HL-60/S4 treated with phorbol 12-myristate 13-acetate at 8.2 ng/mL for 4 days and 3 days (cell line): Measurements from ENCODE around the gene UBTF.

Experiments used
- in situ Hi-C: fragments of 300-500 bp; cut with MboI; formaldehyde crosslinking; loops from 2 replicates; pipeline ENCODE4 v1.15.0; 2022; ENCODE audit warnings: low sequenced_read_pairs

Gene UBTF

DNA sequence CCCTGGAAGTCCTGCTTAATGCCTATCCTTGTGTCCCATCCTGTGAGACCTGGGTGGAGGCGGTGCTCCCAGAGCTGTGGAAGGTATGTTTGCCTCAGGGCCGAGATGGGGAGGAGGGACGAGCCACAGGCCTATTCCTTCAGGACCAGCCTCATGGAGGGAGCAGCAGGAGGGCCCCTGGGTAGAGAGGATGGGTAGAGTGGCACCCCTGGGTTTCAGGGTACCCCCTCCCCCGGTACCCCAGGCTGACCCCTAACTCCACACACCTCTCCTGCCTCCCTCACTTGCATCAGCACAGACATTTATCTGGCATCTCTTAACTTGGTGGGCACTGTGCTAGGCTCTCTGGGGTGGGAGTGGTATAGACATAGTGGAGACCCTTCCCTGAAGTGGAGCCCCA, 41.8 kb downstream of the UBTF start:
- in situ Hi-C loops = no loop called here

DNA sequence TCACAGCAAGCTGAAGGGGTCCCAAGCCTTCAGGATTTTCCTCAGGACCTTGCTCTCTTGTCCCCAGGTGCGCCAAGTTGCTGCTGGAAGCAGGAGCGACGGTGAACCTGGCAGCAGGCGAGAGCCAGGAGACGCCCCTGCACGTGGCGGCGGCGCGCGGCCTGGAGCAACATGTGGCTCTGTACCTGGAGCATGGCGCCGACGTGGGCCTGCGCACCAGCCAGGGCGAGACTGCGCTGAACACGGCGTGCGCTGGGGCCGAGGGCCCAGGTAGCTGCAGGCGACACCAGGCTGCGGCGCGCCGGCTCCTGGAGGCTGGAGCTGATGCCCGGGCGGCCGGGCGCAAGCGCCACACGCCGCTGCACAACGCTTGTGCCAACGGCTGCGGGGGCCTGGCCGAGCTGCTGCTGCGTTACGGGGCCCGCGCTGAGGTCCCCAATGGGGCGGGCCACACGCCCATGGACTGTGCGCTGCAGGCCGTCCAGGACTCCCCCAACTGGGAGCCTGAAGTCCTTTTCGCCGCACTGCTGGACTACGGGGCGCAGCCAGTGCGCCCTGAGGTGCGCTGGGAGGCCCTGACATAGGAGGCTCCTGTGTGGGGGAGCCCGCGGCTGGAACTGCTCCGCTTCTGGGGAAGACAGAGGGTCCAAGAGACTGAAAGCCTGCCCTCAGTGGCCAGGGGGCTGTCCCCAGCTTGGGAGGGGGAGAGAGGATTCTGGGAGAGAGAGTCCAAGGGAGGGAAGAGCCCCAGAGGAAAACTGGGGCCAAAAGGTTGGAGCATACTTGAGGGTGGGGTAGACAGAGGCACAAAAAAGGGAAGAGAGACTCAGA, 42.6 kb downstream of the UBTF start:
- in situ Hi-C loops = no loop called here

DNA sequence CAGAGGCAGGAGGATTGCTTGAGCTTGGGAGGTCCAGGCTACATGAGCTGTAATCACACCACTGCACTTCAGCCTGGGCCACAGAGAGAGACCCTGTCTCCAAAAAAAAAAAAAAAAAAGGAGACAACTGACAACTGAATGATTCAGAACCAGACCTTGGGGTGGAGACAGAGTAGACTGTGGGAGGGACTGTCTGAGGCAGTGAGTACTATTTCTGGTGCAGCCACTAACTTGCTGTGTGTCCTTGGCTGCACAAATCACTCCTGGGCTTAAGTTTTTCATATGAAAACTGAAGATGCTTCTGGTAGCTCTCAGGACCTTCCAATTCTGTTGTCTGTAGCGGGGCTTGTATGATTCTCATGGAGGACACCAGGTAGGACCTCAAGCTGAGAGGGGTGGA, 43.2 kb downstream of the UBTF start:
- in situ Hi-C loops = no loop called here

DNA sequence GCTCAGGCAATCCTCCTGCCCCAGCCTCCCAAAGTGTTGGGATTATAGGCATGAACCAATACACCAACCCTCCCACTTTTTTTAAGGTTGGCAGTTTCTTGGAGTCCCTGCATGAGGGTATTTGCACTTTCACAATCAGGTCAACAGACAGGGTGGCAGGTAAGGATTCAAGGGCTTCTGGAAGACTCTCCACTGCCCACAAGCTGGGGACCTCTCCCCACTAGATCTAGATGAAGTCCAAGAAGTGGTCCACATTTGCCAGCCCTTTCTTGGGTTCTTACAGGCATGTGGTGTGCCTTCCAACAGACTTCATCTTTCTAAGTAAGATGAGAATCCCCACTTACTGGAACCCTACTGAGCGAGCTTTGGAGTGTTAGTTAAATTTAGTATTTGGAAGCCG, 45.0 kb downstream of the UBTF start:
- in situ Hi-C loops = loop anchor here (25.0 kb wide), 1 partner anchor 237 kb away; the partner anchor contains the start of gene PPY

DNA sequence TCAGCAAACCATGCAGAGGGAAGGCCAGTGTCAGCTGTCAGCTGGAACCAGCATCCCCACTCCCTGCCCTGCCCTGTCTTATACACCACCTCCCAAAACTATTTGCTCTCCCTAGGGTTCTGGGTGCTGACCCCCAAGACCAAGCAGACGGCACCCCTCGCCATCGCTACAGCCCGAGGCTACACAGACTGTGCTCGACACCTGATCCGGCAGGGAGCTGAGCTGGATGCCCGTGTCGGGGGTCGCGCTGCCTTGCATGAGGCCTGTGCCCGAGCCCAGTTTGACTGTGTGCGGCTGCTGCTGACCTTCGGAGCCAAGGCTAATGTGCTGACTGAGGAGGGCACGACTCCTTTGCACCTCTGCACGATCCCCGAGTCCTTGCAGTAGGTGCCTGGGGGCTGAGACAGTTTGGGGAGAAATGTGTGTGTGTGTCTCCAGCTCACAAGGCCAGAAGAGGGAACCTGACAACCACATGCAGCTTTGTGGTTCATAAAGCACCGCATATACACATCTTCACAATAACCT, 47.5 kb downstream of the UBTF start:
- in situ Hi-C loops = loop anchor here (25.0 kb wide), 1 partner anchor 235 kb away; the partner anchor contains the start of gene PPY

DNA sequence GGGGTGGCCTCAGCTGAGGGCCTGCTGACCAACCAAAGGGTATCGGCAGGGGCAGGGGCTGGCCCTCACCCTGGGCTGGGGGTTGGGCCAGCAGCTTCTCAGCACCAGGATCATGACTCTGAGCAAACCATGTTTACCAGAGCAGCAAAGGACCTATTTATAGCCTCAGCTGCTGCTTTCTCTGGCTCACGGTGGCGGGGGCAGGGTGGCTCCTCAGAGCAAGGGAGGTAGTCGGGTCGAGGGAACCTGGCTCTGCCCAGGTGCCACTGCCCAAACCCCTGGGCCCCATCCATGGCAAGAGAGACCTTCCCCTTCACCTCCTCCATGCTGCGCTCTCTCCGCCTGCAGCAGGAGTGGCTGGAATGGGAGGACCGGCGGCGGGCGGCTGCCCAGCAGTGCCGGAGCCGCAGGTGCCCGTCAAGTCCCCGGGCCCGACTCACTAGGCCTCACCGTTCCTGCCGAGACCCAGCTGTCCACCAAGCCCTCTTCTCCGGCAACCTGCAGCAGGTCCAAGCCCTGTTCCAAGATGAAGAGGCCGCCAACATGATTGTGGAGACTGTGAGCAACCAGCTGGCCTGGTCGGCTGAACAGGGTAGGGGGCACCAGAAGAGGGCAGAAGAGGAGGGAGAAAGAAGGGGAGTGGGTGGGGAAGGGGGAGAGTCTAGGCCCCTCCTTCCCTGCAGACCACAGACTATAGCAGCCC, 48.8 kb downstream of the UBTF start, which contains the start of gene ASB16:
Gene ASB16, plus strand, starts transcription at position 206 of the 703 bp plus-strand sequence. Its CDS starts 86 bp downstream, at position 292.
- in situ Hi-C loops = loop anchor here (25.0 kb wide), 1 partner anchor 233 kb away; the partner anchor contains the start of gene PPY

DNA sequence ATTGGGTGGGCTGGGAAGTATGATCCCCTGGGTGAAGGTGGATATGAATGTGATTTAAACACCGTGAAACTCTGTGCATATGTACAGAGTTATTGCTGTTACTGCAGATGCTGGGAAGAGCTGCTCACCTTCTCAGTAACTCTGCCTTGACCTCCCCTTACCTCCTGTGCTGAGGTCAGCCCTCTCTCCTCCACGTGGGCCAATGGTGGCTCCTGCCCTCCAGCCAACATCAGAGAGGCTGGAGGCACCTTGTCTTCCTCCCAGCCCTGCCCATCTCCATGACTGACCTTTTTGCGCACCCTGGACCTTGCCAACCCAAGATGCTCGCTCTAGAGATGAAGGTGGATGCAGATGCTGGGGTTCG, 49.4 kb downstream of the UBTF start:
- in situ Hi-C loops = loop anchor here (25.0 kb wide), 1 partner anchor 233 kb away; the partner anchor contains the start of gene PPY

DNA sequence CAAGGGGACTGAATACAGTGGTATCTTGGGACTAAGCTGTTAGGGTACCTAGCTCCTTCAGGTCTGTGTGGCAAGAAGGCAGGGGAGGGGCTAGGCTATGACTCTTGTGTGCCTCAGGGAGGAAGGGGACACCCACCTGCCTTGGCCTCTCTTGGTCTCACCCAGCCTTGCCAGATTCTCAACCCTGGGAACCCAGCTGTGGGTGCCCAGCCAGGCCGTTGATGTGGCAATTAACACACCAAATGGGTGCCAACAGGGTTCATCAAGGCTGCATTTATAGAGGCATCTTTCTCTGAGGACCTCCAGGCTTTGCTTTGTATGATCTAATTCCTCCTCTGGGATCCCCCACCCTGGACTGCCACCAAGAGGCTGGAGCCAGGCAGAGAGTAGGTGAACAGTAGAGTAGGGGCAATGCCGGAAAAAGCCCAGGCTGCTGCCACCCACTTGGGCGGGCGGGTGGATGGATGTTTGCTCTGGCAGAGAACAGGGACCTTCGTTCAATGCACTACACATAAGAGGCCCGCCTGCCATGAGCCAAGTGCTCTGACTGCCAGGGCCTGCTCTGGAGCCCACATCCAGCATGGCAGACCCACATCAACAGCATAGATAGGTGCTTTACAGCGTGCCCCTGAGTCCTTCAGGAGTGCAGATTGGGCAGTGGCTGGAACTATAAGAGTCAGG, 52.2 kb downstream of the UBTF start:
- in situ Hi-C loops = loop anchor here (25.0 kb wide), 1 partner anchor 230 kb away; the partner anchor contains the start of gene PPY

DNA sequence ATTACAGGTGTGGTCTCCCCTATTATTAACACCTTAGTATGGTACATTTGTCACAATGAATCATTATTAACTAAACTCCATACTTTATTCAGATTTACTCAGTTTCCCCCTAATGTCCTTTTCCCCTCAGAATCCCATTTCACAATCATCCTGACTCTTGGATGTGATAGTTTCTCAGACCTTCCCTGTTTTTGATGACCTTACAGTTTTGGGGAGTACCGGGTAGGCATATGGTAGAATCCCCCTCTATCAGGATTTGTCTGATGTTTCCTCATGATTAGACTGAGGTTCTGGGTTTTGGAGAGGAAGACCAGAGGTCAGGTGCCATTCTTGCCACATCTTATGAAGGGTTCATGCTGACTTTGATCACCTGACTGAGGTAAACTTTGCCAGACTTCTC, 55.0 kb downstream of the UBTF start:
- in situ Hi-C loops = loop anchor here (25.0 kb wide), 1 partner anchor 227 kb away; the partner anchor contains the start of gene PPY

DNA sequence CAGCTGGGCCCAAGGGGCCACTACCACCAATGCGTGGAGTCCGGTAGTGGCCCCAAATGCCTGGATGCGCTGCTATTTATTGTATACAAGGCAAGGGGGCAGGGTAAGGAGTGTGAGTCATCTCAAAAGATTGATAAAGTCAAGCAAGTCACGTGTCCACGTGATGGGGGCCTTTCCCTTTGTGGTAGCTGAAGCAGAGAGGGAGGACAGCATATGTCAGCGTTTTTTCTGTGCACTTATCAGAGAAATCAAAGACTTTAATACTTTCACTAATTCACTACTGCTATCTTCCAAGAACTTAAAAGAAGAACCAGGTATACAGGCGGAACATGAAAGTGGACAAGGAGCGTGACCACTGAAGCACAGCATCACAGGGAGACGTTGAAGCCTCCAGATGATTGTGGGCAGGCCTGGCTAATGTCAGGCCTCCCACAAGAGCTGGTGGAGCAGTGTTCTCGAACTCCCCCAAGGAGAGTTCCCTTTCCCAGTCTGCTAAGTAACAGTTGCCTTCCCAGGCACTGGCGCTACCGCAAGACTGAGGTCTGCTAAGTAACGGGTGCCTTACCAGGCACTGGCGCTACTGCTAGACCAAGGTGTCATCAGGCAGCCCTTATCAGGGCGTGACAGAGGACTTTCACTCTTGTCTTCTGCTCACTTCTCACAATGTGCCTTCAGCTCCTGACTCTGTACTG, 59.8 kb downstream of the UBTF start:
- in situ Hi-C loops = loop anchor here (25.0 kb wide), 1 partner anchor 222 kb away; the partner anchor contains the start of gene PPY

DNA sequence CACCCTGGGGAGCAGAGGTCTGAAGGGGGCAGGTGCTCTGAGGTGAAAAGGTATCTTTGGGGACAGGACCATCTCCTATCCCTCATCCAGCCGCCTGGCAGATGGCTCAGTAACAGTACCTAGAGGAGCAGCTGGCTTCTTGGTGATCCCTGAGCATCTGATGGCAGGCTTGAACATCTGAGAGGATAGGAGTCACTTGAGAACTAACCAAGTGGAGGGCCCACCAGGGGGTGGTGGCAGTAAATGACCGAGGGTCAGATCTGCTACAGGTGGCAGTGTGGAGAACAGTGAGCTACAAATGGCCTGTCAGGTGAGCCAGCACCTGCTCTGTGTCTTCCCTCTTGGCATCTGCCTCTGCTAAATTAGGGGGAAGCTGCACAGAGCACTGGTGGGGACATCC, 64.0 kb downstream of the UBTF start:
- in situ Hi-C loops = loop anchor here (25.0 kb wide), 1 partner anchor 218 kb away; the partner anchor contains the start of gene PPY
